ENCODE results near the gene C9orf85.

DNA sequence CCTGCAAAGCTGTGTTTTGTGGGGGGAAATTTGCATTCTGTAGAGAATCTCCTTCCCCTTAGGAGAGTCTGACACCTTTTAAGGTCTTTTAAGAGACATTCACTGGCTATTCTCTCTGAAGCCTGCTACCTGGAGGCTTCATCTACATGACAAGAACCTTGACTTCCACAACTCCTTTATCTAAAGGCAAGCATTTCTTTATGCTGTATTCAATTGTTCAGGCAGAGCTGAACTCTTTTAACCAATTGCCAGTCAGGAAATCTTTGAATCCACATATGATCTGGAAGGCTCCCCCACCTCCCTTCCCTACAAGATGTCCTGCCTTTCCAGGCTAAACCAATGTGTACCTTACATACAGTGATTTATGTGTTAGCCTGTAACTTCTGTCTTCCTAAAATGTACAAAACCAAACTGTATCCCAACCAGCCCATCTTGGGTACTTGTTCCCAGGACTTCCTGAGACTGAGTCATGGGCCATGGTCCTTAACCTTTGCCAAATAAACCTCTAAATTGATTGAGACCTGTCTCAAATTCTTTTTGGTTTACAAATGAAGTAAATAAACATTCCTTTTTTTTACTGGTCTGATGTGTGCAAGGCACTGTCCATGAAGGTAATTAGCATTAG is 9.9 kb downstream of the C9orf85 start:
- TF ChIP-seq POLR2A (conservative IDR thresholded peaks at IDR 0.05): no peak
- no peak for TF ChIP-seq ZHX1 (conservative IDR thresholded peaks at IDR 0.05; ENCODE audit: low read length)
- TF ChIP-seq MXI1 (IDR thresholded peaks at IDR 0.05; ENCODE audit: low read depth, low read length): no peak
